Parietal lobe (tissue), 1 donor: ENCODE data around the gene MKRN1. TPM values are rescaled to one million over a fixed set of nuclear protein-coding genes. Genes with fewer than 3 reads are reported as not detected.

Source experiments
- total RNA-seq: library from RNA; depleted of rRNA; stranded (reverse); fragments of >200 nt; gene quantifications from one replicate; pipeline ENCODE4 v1.2.3, GENCODE V29; 2014

The MKRN1 gene
- 88.6 TPM for total RNA-seq

GRCh38 chr7:140479062-140479738, at the start of gene MKRN1:
Gene MKRN1 (minus strand): TSS chr7:140479505. CDS start chr7:140479344, 161 bp downstream.

GRCh38 chr7:140403878-140404564, 75.3 kb downstream of the MKRN1 start, which contains the start of gene RAB19:
Gene RAB19 (plus strand): TSS chr7:140404058. CDS start chr7:140407647, 3,589 bp downstream.

Other genes with a start within 250 kb of the MKRN1 start
- gene SLC37A3, start 81.0 kb downstream of the MKRN1 start, total RNA-seq = 169 TPM
- gene RAB19, start 75.4 kb downstream of the MKRN1 start, total RNA-seq = not detected
- gene DENND2A, start 161.3 kb upstream of the MKRN1 start, total RNA-seq = 29.4 TPM
- gene ADCK2, start 193.4 kb upstream of the MKRN1 start, total RNA-seq = 34.1 TPM
- 43.2 TPM for gene NDUFB2, start 217.2 kb upstream of the MKRN1 start, total RNA-seq